B cell (primary cell): ENCODE results near the gene TMC3. TPM values are rescaled to one million over a fixed set of nuclear protein-coding genes. Genes with fewer than 3 reads are reported as not detected.

Source experiments
- ATAC-seq: fragments of 200-7000 bp; cut with Tn5 transposase; one replicate; pipeline ENCODE4 v1.10.0; 2021; ENCODE audit warnings: low read depth, mild to moderate bottlenecking, moderate number of reproducible peaks, moderate library complexity
- CTCF ChIA-PET: fragments of 350-600 bp; sonication (Branson Sonifier 250); formaldehyde crosslinking; loops from one replicate; lab custom pipeline; 2021; ENCODE audit warnings: antibody characterized with exemption, inconsistent platforms; lab: Charles Lee
- POLR2A ChIA-PET: fragments of 350-600 bp; sonication (Branson Sonifier 250); formaldehyde crosslinking; loops from one replicate; lab custom pipeline; 2021; ENCODE audit warnings: antibody characterized with exemption; lab: Charles Lee
- DNase-seq: peaks from one replicate; pipeline ENCODE4 v3.0.0; 2013
- H2AFZ ChIP-seq: 2 replicates; pipeline ENCODE4 v1.6.1; 2012; ENCODE audit warnings: mild to moderate bottlenecking, low read depth, low read length; ENCODE audit not compliant: insufficient read depth, poor library complexity, severe bottlenecking
- H3K27ac ChIP-seq, 2 donors: 1 replicate in 1 of 2; 2 replicates in 1 of 2; pipeline ENCODE4 v1.5.1; 2012 to 2013; ENCODE audit warnings: low read length in 2 of 2, mild to moderate bottlenecking in 2 of 2, moderate library complexity in 1 of 2
- H3K27me3 ChIP-seq, 4 experiments: fragments of 200-600 bp in 1 of 4; sonication (generic) in 1 of 4; replicated peaks in 1 of 4; 1 replicate in 2 of 4; 2 replicates in 2 of 4; pipeline versions ENCODE4 v1.6.1 to v1.7.0; 2013 to 2016; ENCODE audit warnings: low read length in 3 of 4, mild to moderate bottlenecking in 2 of 4, mixed read lengths in 1 of 4, moderate library complexity in 1 of 4; ENCODE audit not compliant: insufficient read depth in 4 of 4, control insufficient read depth in 3 of 4; ENCODE audit errors: control extremely low read depth in 1 of 4
- H3K36me3 ChIP-seq, 2 experiments: replicated peaks in 1 of 2; 1 replicate in 1 of 2; 2 replicates in 1 of 2; pipeline versions ENCODE4 v1.6.1 to v1.7.1; 2013; ENCODE audit warnings: low read length in 1 of 2; ENCODE audit not compliant: insufficient read depth in 2 of 2, control insufficient read depth in 1 of 2; ENCODE audit errors: control extremely low read depth in 1 of 2, extremely low read depth in 1 of 2
- H3K4me1 ChIP-seq, 2 donors: fragments of 200-600 bp in 1 of 2; sonication (generic) in 1 of 2; 1 replicate in 1 of 2; 2 replicates in 1 of 2; pipeline versions ENCODE4 v1.5.1 to v1.6.1; 2013 to 2017; ENCODE audit warnings: low read length in 2 of 2; ENCODE audit not compliant: control insufficient read depth in 2 of 2, insufficient read depth in 2 of 2
- H3K4me2 ChIP-seq: replicated peaks from 2 replicates; pipeline ENCODE3; 2012; ENCODE audit warnings: mild to moderate bottlenecking, low read depth, low read length; ENCODE audit not compliant: poor library complexity, severe bottlenecking
- H3K4me3 ChIP-seq, 5 experiments: fragments of 200-600 bp in 1 of 5; sonication (generic) in 1 of 5; 1 replicate in 3 of 5; 2 replicates in 2 of 5; pipeline versions ENCODE4 v1.5.1 to v1.7.0; 2011 to 2016; ENCODE audit warnings: low read length in 4 of 5, mild to moderate bottlenecking in 4 of 5, low read depth in 2 of 5, control low read depth in 1 of 5, moderate library complexity in 1 of 5; ENCODE audit not compliant: insufficient read depth in 1 of 5; ENCODE audit errors: control extremely low read depth in 1 of 5, extremely low read depth in 1 of 5
- H3K79me2 ChIP-seq: fragments of 200-600 bp; sonication (generic); one replicate; pipeline ENCODE4 v1.6.0; 2016; ENCODE audit warnings: low read length; ENCODE audit not compliant: control insufficient read depth, insufficient read depth
- H3K9ac ChIP-seq: fragments of 200-600 bp; sonication (generic); 2 replicates; pipeline ENCODE4 v1.6.1; 2017; ENCODE audit warnings: mild to moderate bottlenecking, low read length, moderate library complexity
- H3K9me3 ChIP-seq, 3 donors: one replicate each; pipeline versions ENCODE4 v1.6.1 to v1.7.1; 2013; ENCODE audit warnings: low read length in 2 of 3; ENCODE audit not compliant: control insufficient read depth in 2 of 3, insufficient read depth in 1 of 3; ENCODE audit errors: control extremely low read depth in 1 of 3
- H4K20me1 ChIP-seq: 2 replicates; pipeline ENCODE4 v1.6.0; 2012; ENCODE audit warnings: mild to moderate bottlenecking, low read length; ENCODE audit not compliant: insufficient read depth, control insufficient read depth, poor library complexity, severe bottlenecking
- H3K27ac Mint-ChIP-seq: one replicate; pipeline ENCODE4 v1.8.0; 2021; ENCODE audit warnings: mixed read lengths
- H3K27me3 Mint-ChIP-seq: one replicate; pipeline ENCODE4 v1.8.0; 2021; ENCODE audit warnings: mixed read lengths
- H3K4me1 Mint-ChIP-seq: one replicate; pipeline ENCODE4 v1.8.0; 2021; ENCODE audit warnings: mixed read lengths
- H3K4me3 Mint-ChIP-seq: one replicate; pipeline ENCODE4 v1.8.0; 2021; ENCODE audit warnings: mixed read lengths
- H3K9me3 Mint-ChIP-seq: one replicate; pipeline ENCODE4 v1.8.0; 2022; ENCODE audit warnings: mixed read lengths; ENCODE audit not compliant: insufficient read depth
- EZH2 ChIP-seq: IDR thresholded peaks from 2 replicates; pipeline ENCODE4 v1.6.1; 2012; ENCODE audit warnings: borderline replicate concordance, low read depth, mild to moderate bottlenecking, moderate library complexity, low read length; ENCODE audit not compliant: insufficient read depth, poor library complexity, severe bottlenecking
- WGBS: methylation state at CpG from one replicate; pipeline ENCODE4 v1.1.5; 2013; ENCODE audit warnings: missing lambda C conversion rate; ENCODE audit not compliant: insufficient coverage; 5-methylcytosine and 5-hydroxymethylcytosine counted together
- intact Hi-C: fragments of 100-400 bp; cut with micrococcal nuclease; formaldehyde crosslinking; loops from one replicate; pipeline ENCODE4 v1.10.0; 2022
- polyA plus RNA-seq: library from polyadenylated mRNA; depleted of rRNA; stranded (reverse); fragments of >200 nt; gene quantifications from 2 replicates; pipeline ENCODE4 v1.2.3, GENCODE V29; 2012
- total RNA-seq, 2 donors: library from RNA; stranded (reverse); fragments of 120-200 nt in 1 of 2; gene quantifications; 1 replicate in 1 of 2; 2 replicates in 1 of 2; pipeline versions ENCODE4 v1.2.3 to v1.2.4, GENCODE V29; 2013 to 2022
- TF ChIP-seq, protein P1 (sequence below): fragments of 200-600 bp; IDR thresholded peaks from one replicate; pipeline ENCODE4 v1.8.0; 2022; ENCODE audit warnings: antibody characterized with exemption, mild to moderate bottlenecking

TMC3 gene
- total and polyA plus RNA-seq, 2 donors (not counting 1 experiment from before 2014, with no cell fraction given): not detected

DNA sequence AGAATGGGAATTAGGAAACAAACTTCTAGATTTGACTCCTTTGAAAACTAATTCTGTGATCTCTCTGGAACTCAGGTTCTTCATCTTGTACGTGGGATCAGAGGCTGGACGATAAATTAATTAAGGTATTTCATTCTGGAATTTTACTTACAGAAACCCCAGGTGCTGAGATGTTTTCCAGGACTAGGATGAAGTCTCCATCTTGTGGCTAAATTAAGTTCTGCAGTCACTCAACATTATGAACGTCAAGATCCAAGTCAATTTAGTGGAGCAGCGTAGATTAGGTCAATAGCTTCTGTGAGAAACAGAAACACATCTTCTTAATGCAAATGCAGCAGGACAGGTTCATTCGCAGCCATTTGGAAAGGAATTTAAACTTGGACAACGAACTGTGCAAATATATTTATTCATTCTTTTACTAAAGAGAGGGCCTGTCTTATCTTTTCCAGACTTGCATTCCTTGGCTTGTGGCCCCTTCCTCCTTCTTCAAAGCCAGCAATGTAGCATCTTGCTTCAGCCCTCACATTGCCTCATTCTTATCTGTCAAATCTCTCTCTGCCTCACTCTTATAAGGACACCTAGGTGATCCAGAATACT lies 26.7 kb upstream of the TMC3 start:
- Mint-ChIP-seq H3K4me3 (no peak overlapping the region), H3K27ac (no peak overlapping the region), H3K27me3 (peaks cover 10% of the 10 kb centered on the region), H3K4me1 (no peaks in the 10 kb centered on the region), H3K9me3 (no peaks in the 10 kb centered on the region)
- CTCF ChIA-PET: interaction anchor here (0.6 to 8.4 kb wide), 23 partner anchors 9 to 295 kb away, joined by 3 to 125 read pairs (median 5); no protein-coding TSS in a partner anchor
- no peaks in the 10 kb centered on the region for H3K79me2 ChIP-seq
- 60% methylated on average over 1 of the region's 6 CpGs for WGBS
- no peak overlapping the region for H3K27ac ChIP-seq
- H3K4me2 ChIP-seq: no peak overlapping the region
- TF ChIP-seq EZH2: no peak
- TF ChIP-seq, protein P1, sequence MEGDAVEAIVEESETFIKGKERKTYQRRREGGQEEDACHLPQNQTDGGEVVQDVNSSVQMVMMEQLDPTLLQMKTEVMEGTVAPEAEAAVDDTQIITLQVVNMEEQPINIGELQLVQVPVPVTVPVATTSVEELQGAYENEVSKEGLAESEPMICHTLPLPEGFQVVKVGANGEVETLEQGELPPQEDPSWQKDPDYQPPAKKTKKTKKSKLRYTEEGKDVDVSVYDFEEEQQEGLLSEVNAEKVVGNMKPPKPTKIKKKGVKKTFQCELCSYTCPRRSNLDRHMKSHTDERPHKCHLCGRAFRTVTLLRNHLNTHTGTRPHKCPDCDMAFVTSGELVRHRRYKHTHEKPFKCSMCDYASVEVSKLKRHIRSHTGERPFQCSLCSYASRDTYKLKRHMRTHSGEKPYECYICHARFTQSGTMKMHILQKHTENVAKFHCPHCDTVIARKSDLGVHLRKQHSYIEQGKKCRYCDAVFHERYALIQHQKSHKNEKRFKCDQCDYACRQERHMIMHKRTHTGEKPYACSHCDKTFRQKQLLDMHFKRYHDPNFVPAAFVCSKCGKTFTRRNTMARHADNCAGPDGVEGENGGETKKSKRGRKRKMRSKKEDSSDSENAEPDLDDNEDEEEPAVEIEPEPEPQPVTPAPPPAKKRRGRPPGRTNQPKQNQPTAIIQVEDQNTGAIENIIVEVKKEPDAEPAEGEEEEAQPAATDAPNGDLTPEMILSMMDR: peak; percentile 84
- DNase-seq (peak; percentile 70), ATAC-seq (no peak)
- H3K9me3 ChIP-seq: no peaks in the 10 kb centered on the region
- H3K36me3 ChIP-seq: no peaks in the 10 kb centered on the region
- H4K20me1 ChIP-seq: no peaks in the 10 kb centered on the region
- no peak overlapping the region for H3K9ac ChIP-seq
- POLR2A ChIA-PET: interaction anchor here (0.5 to 1.0 kb wide), 2 partner anchors 86 to 126 kb away, joined by 3 to 4 read pairs; no protein-coding TSS in a partner anchor
- no peaks in the 10 kb centered on the region for H3K27me3 ChIP-seq
- intact Hi-C loops: loop anchor here (1.0 to 2.0 kb wide), 2 partner anchors 134 to 294 kb away; no protein-coding TSS in a partner anchor
- no peaks in the 10 kb centered on the region for H3K4me1 ChIP-seq
- no peak overlapping the region for H3K4me3 ChIP-seq
- no peak overlapping the region for H2AFZ ChIP-seq

DNA sequence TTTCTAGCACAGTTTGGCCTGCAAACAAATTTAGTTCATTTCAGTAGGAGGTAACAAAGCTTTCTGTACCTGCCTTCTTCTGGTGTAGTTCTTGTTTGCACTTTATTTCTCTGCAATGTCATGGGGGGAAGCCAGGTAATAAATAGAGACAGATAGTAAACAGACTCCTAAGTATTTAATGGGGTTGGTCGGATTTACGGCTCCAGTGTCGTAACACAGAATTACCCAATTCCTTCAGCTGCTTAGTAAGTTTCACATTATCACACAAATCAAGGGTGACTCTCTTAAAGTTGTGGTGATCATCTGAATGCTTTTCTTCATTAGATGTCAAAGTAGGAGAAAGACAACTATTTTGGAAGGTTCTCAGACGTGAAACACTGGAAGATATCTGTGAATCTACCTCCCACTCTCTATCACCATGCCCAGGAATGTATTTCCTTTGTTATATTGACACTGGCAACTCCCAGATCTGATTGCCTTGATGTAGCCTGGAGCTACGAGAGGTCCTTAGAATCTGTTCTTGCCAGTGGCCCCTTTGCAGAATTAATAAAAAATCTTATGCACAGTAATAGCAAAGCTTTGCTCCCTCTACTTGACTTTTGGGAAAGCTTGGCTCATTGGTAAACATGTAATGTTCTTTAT lies 25.0 kb upstream of the TMC3 start:
- WGBS: 75% methylated on average over 1 of the region's 5 CpGs
- no peaks in the 10 kb centered on the region for H3K4me1 Mint-ChIP-seq
- Histone ChIP-seq H3K79me2 (no peaks in the 10 kb centered on the region), H3K27ac (no peak overlapping the region), H4K20me1 (no peaks in the 10 kb centered on the region), H2AFZ (no peak overlapping the region), H3K9me3 (no peaks in the 10 kb centered on the region), H3K36me3 (no peaks in the 10 kb centered on the region), H3K4me3 (no peak overlapping the region), H3K27me3 (no peaks in the 10 kb centered on the region), H3K4me1 (no peaks in the 10 kb centered on the region), H3K9ac (no peak overlapping the region), H3K4me2 (no peak overlapping the region)
- no peak overlapping the region for H3K4me3 Mint-ChIP-seq
- peaks cover 7% of the 10 kb centered on the region for H3K27me3 Mint-ChIP-seq
- TF ChIP-seq EZH2: no peak
- TF ChIP-seq, protein P1: no peak
- no peak overlapping the region for H3K27ac Mint-ChIP-seq
- intact Hi-C loops: no loop called here
- no peak for ATAC-seq
- ChIA-PET CTCF (interaction anchor here (0.7 to 8.4 kb wide), 19 partner anchors 9 to 293 kb away, joined by 3 to 125 read pairs (median 7); partner anchors contain the start of gene STARD5), POLR2A (no interaction called here)
- H3K9me3 Mint-ChIP-seq: no peaks in the 10 kb centered on the region
- DNase-seq: no peak
